NCI-H2029 (cell line): ENCODE measurements around the gene RASA2.

ENCODE experiments used
- DNase-seq: peaks from one replicate; lab custom pipeline; 2025; lab: John Stamatoyannopoulos, UW

Gene RASA2

GRCh38 chr3:141538568-141539240, 51.9 kb downstream of the RASA2 start:
- DNase-seq = no peak

- no peak for DNase-seq
These were observed 52.8 kb downstream of the RASA2 start for GRCh38 chr3:141539431-141540187.

GRCh38 chr3:141540531-141540930, 53.7 kb downstream of the RASA2 start:
- DNase-seq = no peak

- no peak for DNase-seq
These were observed 55.6 kb downstream of the RASA2 start for GRCh38 chr3:141542202-141542969.

- DNase-seq = no peak
These were observed 56.2 kb downstream of the RASA2 start for GRCh38 chr3:141542989-141543388.

GRCh38 chr3:141544697-141545096, 57.9 kb downstream of the RASA2 start:
- peak; percentile 90 for DNase-seq

GRCh38 chr3:141546081-141546480, 59.3 kb downstream of the RASA2 start:
- DNase-seq = no peak

- DNase-seq = no peak
These were observed 59.8 kb downstream of the RASA2 start for GRCh38 chr3:141546586-141546985.

GRCh38 chr3:141547791-141548190, 61.0 kb downstream of the RASA2 start:
- no peak for DNase-seq

- DNase-seq = no peak
These were observed 64.3 kb downstream of the RASA2 start for GRCh38 chr3:141550926-141551665.

- no peak for DNase-seq
These were observed 65.7 kb downstream of the RASA2 start for GRCh38 chr3:141552440-141552991.

GRCh38 chr3:141553055-141553454, 66.2 kb downstream of the RASA2 start:
- no peak for DNase-seq

GRCh38 chr3:141556034-141556433, 69.2 kb downstream of the RASA2 start:
- no peak for DNase-seq

GRCh38 chr3:141557961-141558706, 71.3 kb downstream of the RASA2 start:
- no peak for DNase-seq

GRCh38 chr3:141561426-141562034, 74.7 kb downstream of the RASA2 start:
- peak; percentile 27 for DNase-seq

- DNase-seq = no peak
These were observed 77.4 kb downstream of the RASA2 start for GRCh38 chr3:141564241-141564640.

- DNase-seq = no peak
These were observed 83.2 kb downstream of the RASA2 start for GRCh38 chr3:141570068-141570467.

- peak; percentile 15 for DNase-seq
These were observed 89.3 kb downstream of the RASA2 start for GRCh38 chr3:141575879-141576743.

- no peak for DNase-seq
These were observed 89.9 kb downstream of the RASA2 start for GRCh38 chr3:141576744-141577052.
